ENCODE measurements around the gene SLC38A11.
"Not testable (repeated sequence)": the region's sequence is repeated elsewhere in the genome, so short reads cannot be mapped to it uniquely, and the experiment has no call there.

SLC38A11 gene

DNA sequence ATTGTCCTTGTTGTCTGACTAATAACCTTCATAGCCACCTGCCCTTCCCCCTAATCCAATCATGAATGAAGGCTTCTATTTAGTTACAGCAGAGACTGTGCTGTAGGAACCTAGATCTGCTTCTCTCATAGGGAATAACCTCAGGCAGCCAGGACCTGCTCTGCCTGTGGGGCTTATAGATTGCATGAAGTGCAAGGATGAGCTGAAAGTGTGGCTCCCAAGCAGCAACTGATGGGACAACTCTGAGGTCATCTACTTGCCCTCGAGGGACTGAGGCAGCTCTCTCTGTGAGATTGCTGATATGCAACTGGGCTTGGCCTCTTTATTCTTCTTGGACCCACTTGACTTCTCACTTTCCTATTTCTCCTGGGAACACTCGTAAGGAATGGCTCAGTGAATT is 23.8 kb upstream of the SLC38A11 start:
- H3K4me1 ChIP-seq (ENCODE audit: insufficient read depth, low read length, poor library complexity, severe bottlenecking), result peaks cover 45% of the 10 kb centered on the region
- no peaks in the 10 kb centered on the region for H3K36me3 ChIP-seq (ENCODE audit: insufficient read depth, low read length)
- no peaks in the 10 kb centered on the region for H3K79me2 ChIP-seq (ENCODE audit: insufficient read depth, low read length)
- H3F3A ChIP-seq (ENCODE audit: low read depth), result no peaks in the 10 kb centered on the region
- H3K4me2 ChIP-seq (ENCODE audit: low read depth, low read length, poor library complexity, severe bottlenecking), result no peak overlapping the region
- no peak overlapping the region for H2AFZ ChIP-seq (ENCODE audit: low read length)
- H3K4me3 ChIP-seq (ENCODE audit: low read length, poor library complexity, severe bottlenecking), result no peak overlapping the region
- H3K9me3 ChIP-seq (ENCODE audit: insufficient read depth, low read depth, low read length), result no peaks in the 10 kb centered on the region
- no peaks in the 10 kb centered on the region for H3K9me2 ChIP-seq (replicated peaks; ENCODE audit: low read depth, low read length)
- no peaks in the 10 kb centered on the region for H4K20me1 ChIP-seq (ENCODE audit: insufficient read depth, low read length, poor library complexity, severe bottlenecking)
- H3K27me3 ChIP-seq (ENCODE audit: insufficient read depth, low read length, poor library complexity, severe bottlenecking), result no peaks in the 10 kb centered on the region
- TF ChIP-seq, protein P1, sequence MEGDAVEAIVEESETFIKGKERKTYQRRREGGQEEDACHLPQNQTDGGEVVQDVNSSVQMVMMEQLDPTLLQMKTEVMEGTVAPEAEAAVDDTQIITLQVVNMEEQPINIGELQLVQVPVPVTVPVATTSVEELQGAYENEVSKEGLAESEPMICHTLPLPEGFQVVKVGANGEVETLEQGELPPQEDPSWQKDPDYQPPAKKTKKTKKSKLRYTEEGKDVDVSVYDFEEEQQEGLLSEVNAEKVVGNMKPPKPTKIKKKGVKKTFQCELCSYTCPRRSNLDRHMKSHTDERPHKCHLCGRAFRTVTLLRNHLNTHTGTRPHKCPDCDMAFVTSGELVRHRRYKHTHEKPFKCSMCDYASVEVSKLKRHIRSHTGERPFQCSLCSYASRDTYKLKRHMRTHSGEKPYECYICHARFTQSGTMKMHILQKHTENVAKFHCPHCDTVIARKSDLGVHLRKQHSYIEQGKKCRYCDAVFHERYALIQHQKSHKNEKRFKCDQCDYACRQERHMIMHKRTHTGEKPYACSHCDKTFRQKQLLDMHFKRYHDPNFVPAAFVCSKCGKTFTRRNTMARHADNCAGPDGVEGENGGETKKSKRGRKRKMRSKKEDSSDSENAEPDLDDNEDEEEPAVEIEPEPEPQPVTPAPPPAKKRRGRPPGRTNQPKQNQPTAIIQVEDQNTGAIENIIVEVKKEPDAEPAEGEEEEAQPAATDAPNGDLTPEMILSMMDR (conservative IDR thresholded peaks at IDR 0.05; ENCODE audit: low read length), result no peak
- TF ChIP-seq EZH2phosphoT487 (IDR thresholded peaks at IDR 0.05; ENCODE audit: borderline replicate concordance), result no peak
- no peak overlapping the region for H3K9ac ChIP-seq (ENCODE audit: low read depth, low read length, poor library complexity, severe bottlenecking)

DNA sequence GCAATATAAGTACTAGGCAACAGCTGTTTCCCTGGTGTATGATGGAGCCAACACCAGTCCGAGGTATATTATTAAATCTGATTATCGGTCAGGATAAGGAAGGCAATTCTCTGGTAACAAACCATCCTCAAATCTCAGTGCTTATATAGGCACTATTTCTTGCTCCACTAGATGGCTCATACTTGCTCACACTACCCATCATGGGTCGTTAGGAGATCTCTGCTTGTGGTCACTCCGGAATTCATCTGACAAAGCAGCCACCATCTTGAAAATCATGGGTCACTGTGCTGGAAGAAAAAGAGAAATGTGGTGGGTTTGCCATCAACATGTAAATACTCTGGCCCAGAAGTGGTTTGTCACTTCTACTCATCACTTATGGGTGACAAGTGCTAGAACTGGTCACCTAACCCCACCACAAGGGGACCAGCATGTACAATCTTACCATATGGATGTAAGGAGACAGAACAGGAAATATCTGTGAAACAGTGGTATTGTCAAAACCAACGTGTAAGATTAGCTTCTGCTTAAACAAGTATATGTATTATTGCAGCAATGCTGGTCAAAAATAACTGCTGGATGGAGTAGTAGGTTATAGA is 21.6 kb upstream of the SLC38A11 start:
- not testable (repeated sequence) for H3F3A ChIP-seq (ENCODE audit: low read depth); H3K79me2 ChIP-seq (ENCODE audit: insufficient read depth, low read length)

DNA sequence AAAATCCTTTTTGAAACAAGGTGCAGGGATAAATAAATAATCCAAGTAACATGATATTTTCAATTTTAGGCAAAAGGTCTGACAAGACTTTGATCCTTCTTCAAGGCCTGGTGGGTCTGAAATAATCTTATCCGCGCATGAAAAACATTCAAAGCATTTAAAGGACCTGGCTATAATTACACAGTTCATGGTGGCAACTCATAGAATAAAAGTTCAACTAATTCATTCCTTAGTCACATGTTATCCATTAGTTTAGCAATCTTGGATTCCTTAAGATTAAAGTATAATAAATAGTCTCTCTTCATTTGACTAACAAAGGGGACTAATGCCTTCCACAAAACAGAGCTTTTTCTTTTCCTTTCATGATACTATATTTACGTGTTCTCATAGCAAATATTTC is 21.0 kb upstream of the SLC38A11 start:
- H3K79me2 ChIP-seq (ENCODE audit: insufficient read depth, low read length), result no peaks in the 10 kb centered on the region
- no peak overlapping the region for H3K4me3 ChIP-seq (ENCODE audit: low read length, poor library complexity, severe bottlenecking)
- TF ChIP-seq EZH2phosphoT487 (IDR thresholded peaks at IDR 0.05; ENCODE audit: borderline replicate concordance), result no peak
- TF ChIP-seq, protein P1 (conservative IDR thresholded peaks at IDR 0.05; ENCODE audit: low read length), result no peak
- no peak overlapping the region for H3K9ac ChIP-seq (ENCODE audit: low read depth, low read length, poor library complexity, severe bottlenecking)
- no peaks in the 10 kb centered on the region for H3K9me3 ChIP-seq (ENCODE audit: insufficient read depth, low read depth, low read length)
- H3F3A ChIP-seq (ENCODE audit: low read depth), result no peaks in the 10 kb centered on the region
- H3K4me1 ChIP-seq (ENCODE audit: insufficient read depth, low read length, poor library complexity, severe bottlenecking), result peaks cover 40% of the 10 kb centered on the region
- H3K36me3 ChIP-seq (ENCODE audit: insufficient read depth, low read length), result no peaks in the 10 kb centered on the region
- H3K9me2 ChIP-seq (replicated peaks; ENCODE audit: low read depth, low read length), result no peaks in the 10 kb centered on the region
- no peak overlapping the region for H2AFZ ChIP-seq (ENCODE audit: low read length)
- no peaks in the 10 kb centered on the region for H4K20me1 ChIP-seq (ENCODE audit: insufficient read depth, low read length, poor library complexity, severe bottlenecking)
- no peak overlapping the region for H3K4me2 ChIP-seq (ENCODE audit: low read depth, low read length, poor library complexity, severe bottlenecking)
- H3K27me3 ChIP-seq (ENCODE audit: insufficient read depth, low read length, poor library complexity, severe bottlenecking), result no peaks in the 10 kb centered on the region

More for the DNA sequence above, 21.6 kb upstream of the SLC38A11 start:
- H3K4me1 ChIP-seq (ENCODE audit: insufficient read depth, low read length, poor library complexity, severe bottlenecking), result peaks cover 46% of the 10 kb centered on the region
- TF ChIP-seq, protein P1 (conservative IDR thresholded peaks at IDR 0.05; ENCODE audit: low read length), result peak; percentile 24; the same call in 1 of the 2 replicates
- not testable (repeated sequence) for H3K9me3 ChIP-seq (ENCODE audit: insufficient read depth, low read depth, low read length); H3K36me3 ChIP-seq (ENCODE audit: insufficient read depth, low read length); H4K20me1 ChIP-seq (ENCODE audit: insufficient read depth, low read length, poor library complexity, severe bottlenecking); H3K9ac ChIP-seq (ENCODE audit: low read depth, low read length, poor library complexity, severe bottlenecking); H2AFZ ChIP-seq (ENCODE audit: low read length); H3K4me2 ChIP-seq (ENCODE audit: low read depth, low read length, poor library complexity, severe bottlenecking); H3K4me3 ChIP-seq (ENCODE audit: low read length, poor library complexity, severe bottlenecking); H3K9me2 ChIP-seq (replicated peaks; ENCODE audit: low read depth, low read length); H3K27me3 ChIP-seq (ENCODE audit: insufficient read depth, low read length, poor library complexity, severe bottlenecking)

Measured in Loucy (cell line).